Gastrocnemius medialis (tissue), 4 donors: ENCODE results near the gene RNF103. TPM values are rescaled to one million over a fixed set of nuclear protein-coding genes. Genes with fewer than 3 reads are reported as not detected.

Source experiments
- ATAC-seq, 2 donors: fragments of 150-250 bp; one replicate each; pipeline ENCODE4 v1.9.1; 2016
- DNase-seq, 2 donors: peaks; one replicate each; pipeline ENCODE4 v3.0.0-alpha.2; 2019
- H3K27ac ChIP-seq, 4 donors: fragments of 200-600 bp; sonication (generic); 1 replicate in 1 of 4; 2 replicates in 3 of 4; pipeline ENCODE4 v1.5.1; 2016 to 2018; ENCODE audit warnings: mild to moderate bottlenecking in 2 of 4, moderate library complexity in 1 of 4
- H3K27me3 ChIP-seq, 3 donors: fragments of 200-600 bp; sonication (generic) in 2 of 3; 1 replicate in 1 of 3; 2 replicates in 2 of 3; pipeline versions ENCODE4 v1.5.1 to v1.6.0; 2016 to 2019; ENCODE audit warnings: mild to moderate bottlenecking in 1 of 3, moderate library complexity in 1 of 3
- H3K36me3 ChIP-seq, 2 donors: fragments of 200-600 bp; sonication (generic) in 1 of 2; one replicate each; pipeline ENCODE4 v1.5.1; 2017 to 2018
- H3K4me1 ChIP-seq, 2 donors: fragments of 200-600 bp; sonication (generic) in 1 of 2; one replicate each; pipeline ENCODE4 v1.5.1; 2016 to 2017; ENCODE audit warnings: mild to moderate bottlenecking in 2 of 2
- H3K4me3 ChIP-seq, 4 donors: fragments of 200-600 bp; sonication (generic) in 3 of 4; 1 replicate in 1 of 4; 2 replicates in 3 of 4; pipeline ENCODE4 v1.5.1; 2016 to 2019; ENCODE audit warnings: mild to moderate bottlenecking in 2 of 4
- H3K9me3 ChIP-seq, 3 donors: fragments of 200-600 bp; sonication (generic) in 2 of 3; 1 replicate in 1 of 3; 2 replicates in 2 of 3; pipeline ENCODE4 v1.5.1; 2016 to 2019
- CTCF ChIP-seq, 5 experiments: fragments of 450-650 bp in 3 of 5; fragments of 200-600 bp in 2 of 5; sonication (generic) in 2 of 5; IDR thresholded peaks in 4 of 5; conservative IDR thresholded peaks in 1 of 5; 1 replicate in 4 of 5; 2 replicates in 1 of 5; pipeline ENCODE4 v1.5.1; 2016 to 2019; ENCODE audit warnings: antibody characterized with exemption in 5 of 5, mild to moderate bottlenecking in 3 of 5, moderate library complexity in 3 of 5
- POLR2A ChIP-seq, 2 donors: fragments of 450-650 bp; IDR thresholded peaks; one replicate each; pipeline ENCODE4 v1.6.1; 2017; ENCODE audit warnings: antibody characterized with exemption in 2 of 2, mild to moderate bottlenecking in 2 of 2, moderate library complexity in 2 of 2
- in situ Hi-C, 4 donors: fragments of 200-750 bp; cut with MboI; loops; one replicate each; pipeline versions ENCODE4 v1.15.0 to v1.8.0; 2017; ENCODE audit warnings: low sequenced_read_pairs in 4 of 4
- intact Hi-C: fragments of 100-400 bp; cut with DNase I; formaldehyde crosslinking; loops from one replicate; pipeline ENCODE4 v1.15.1; 2023; ENCODE audit warnings: low total_unique reads
- total RNA-seq, 4 donors: library from RNA; depleted of rRNA; stranded (reverse); fragments of >200 nt; gene quantifications; one replicate each; pipeline versions ENCODE4 v1.1.0 to v1.2.3, GENCODE V29; 2016

The RNF103 gene
- total RNA-seq, 4 donors from 2014 or later, result 21.8 to 31.1 (median 23.8) TPM

- Histone ChIP-seq H3K4me3 (no peak overlapping the region), H3K9me3 (no peaks in the 10 kb centered on the region), H3K36me3 (peaks cover 0 to 54% of the 10 kb centered on the region in 2 donors), H3K27ac (no peak overlapping the region), H3K4me1 (peaks cover 22 to 28% of the 10 kb centered on the region in 2 donors), H3K27me3 (no peaks in the 10 kb centered on the region)
- ATAC-seq (no peak), DNase-seq (no peak)
- intact Hi-C loops, result no loop called here
- TF ChIP-seq CTCF (IDR thresholded peaks at IDR 0.05 in 4 of 5, conservative IDR thresholded peaks at IDR 0.05 in 1 of 5) (no peak), POLR2A (IDR thresholded peaks at IDR 0.05) (no peak)
- in situ Hi-C loops, result loop anchor here in 1 of 4 donors (25.0 kb wide), 1 partner anchor 401 kb away; no protein-coding TSS in a partner anchor
Measured at GRCh38 chr2:86613515-86613914, 10.2 kb downstream of the RNF103 start.

DNA sequence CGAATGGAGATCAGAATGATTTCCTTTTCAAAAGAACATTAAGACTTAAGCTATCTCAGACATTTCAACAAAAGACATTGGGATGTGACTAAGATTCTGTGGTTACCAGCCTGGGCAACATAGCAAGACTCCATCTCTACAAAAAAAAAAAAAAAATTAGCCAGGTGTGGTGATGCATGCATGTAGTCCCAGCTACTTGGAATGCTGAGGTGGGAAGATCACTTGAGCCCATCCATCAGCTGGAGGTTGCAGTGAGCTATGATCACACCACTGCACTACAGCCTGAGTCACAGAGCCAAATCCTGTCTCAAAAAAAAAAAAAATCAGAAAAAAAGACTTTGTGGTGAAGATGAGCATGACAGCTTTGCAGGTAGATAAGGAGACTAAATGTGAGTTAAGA, 12.8 kb downstream of the RNF103 start:
- in situ Hi-C loops (loop anchor here in 1 of 4 donors (25.0 kb wide), 1 partner anchor 399 kb away; no protein-coding TSS in a partner anchor), intact Hi-C loops (no loop called here)

GRCh38 chr2:86608832-86609410, 14.7 kb downstream of the RNF103 start:
- ATAC-seq, result no peak
- TF ChIP-seq POLR2A (IDR thresholded peaks at IDR 0.05) (no peak), CTCF (IDR thresholded peaks at IDR 0.05 in 4 of 5, conservative IDR thresholded peaks at IDR 0.05 in 1 of 5) (no peak)
- Histone ChIP-seq H3K27ac (no peak overlapping the region), H3K4me3 (no peak overlapping the region), H3K27me3 (no peaks in the 10 kb centered on the region), H3K9me3 (no peaks in the 10 kb centered on the region), H3K4me1 (no peaks in the 10 kb centered on the region), H3K36me3 (peaks cover 0 to 78% of the 10 kb centered on the region in 2 donors)
- intact Hi-C loops (no loop called here), in situ Hi-C loops (loop anchor here in 1 of 4 donors (25.0 kb wide), 1 partner anchor 397 kb away; no protein-coding TSS in a partner anchor)
- no peak for DNase-seq

More for the DNA sequence above, 12.8 kb downstream of the RNF103 start:
- H3K27ac ChIP-seq, result no peak overlapping the region
- H3K4me1 ChIP-seq, result peaks cover 3 to 5% of the 10 kb centered on the region in 2 donors
- H3K9me3 ChIP-seq, result no peaks in the 10 kb centered on the region
- H3K4me3 ChIP-seq, result no peak overlapping the region
- no peaks in the 10 kb centered on the region for H3K27me3 ChIP-seq
- DNase-seq (no peak), ATAC-seq (no peak)
- TF ChIP-seq CTCF (IDR thresholded peaks at IDR 0.05 in 4 of 5, conservative IDR thresholded peaks at IDR 0.05 in 1 of 5) (no peak), POLR2A (IDR thresholded peaks at IDR 0.05) (no peak)
- peaks cover 0 to 70% of the 10 kb centered on the region in 2 donors for H3K36me3 ChIP-seq

DNA sequence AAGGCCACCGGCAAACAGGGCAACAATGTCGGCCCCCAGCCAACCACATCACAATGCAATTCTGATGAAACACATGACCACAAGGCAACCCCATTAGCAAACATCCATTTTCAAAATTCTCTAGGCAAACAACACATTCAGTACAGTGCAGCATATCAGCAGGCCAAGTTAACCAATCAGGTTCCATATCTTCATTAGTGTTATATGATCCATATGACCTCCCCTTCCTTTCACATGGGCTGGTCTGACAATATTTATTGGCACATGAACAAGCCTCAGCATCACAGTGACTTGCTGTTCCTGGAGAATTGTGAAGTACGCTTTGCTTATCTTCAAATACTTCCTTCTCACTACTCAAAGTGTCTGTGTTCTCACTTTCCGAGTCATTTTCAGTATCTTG, 19.8 kb downstream of the RNF103 start:
- Histone ChIP-seq H3K9me3 (no peaks in the 10 kb centered on the region), H3K4me1 (no peaks in the 10 kb centered on the region), H3K36me3 (peaks cover 0 to 48% of the 10 kb centered on the region in 2 donors), H3K27ac (no peak overlapping the region), H3K4me3 (no peak overlapping the region), H3K27me3 (no peaks in the 10 kb centered on the region)
- no peak for DNase-seq
- no peak for ATAC-seq
- TF ChIP-seq POLR2A (IDR thresholded peaks at IDR 0.05) (no peak), CTCF (IDR thresholded peaks at IDR 0.05 in 4 of 5, conservative IDR thresholded peaks at IDR 0.05 in 1 of 5) (no peak)
- intact Hi-C loops (no loop called here), in situ Hi-C loops (loop anchor here in 1 of 4 donors (25.0 kb wide), 1 partner anchor 392 kb away; no protein-coding TSS in a partner anchor)
